AG04450 (cell line): Measurements from ENCODE around the gene SGTA. TPM values are rescaled to one million over a fixed set of nuclear protein-coding genes. Genes with fewer than 3 reads are reported as not detected.

Source experiments
- CTCF ChIA-PET: fragments of 300-600, 350-600 bp; formaldehyde crosslinking; extraction: SDS; loops from one replicate; lab custom pipeline; 2022; ENCODE audit warnings: antibody characterized with exemption, inconsistent platforms; lab: Charles Lee
- POLR2A ChIA-PET: fragments of 350-600 bp; formaldehyde crosslinking; extraction: SDS; loops from one replicate; lab custom pipeline; 2021; ENCODE audit warnings: antibody characterized with exemption, inconsistent platforms; lab: Yijun Ruan, JAX
- DNase-seq: peaks from one replicate; pipeline ENCODE4 v3.0.0-alpha.2; 2011; ENCODE audit warnings: low read depth, low spot score
- H3K27ac ChIP-seq: one replicate; pipeline ENCODE4 v1.5.1; 2012; ENCODE audit warnings: low read depth, low read length, control low read depth
- H3K27me3 ChIP-seq: one replicate; pipeline ENCODE4 v1.6.0; 2012; ENCODE audit warnings: low read length; ENCODE audit not compliant: control insufficient read depth, insufficient read depth
- H3K4me3 ChIP-seq: 2 replicates; pipeline ENCODE4 v1.5.1; 2011; ENCODE audit warnings: mild to moderate bottlenecking, low read depth, low read length, control low read depth
- H3K9me3 ChIP-seq: 2 replicates; pipeline ENCODE4 v1.5.1; 2012; ENCODE audit warnings: low read length; ENCODE audit not compliant: control insufficient read depth, insufficient read depth
- polyA plus RNA-seq: library from polyadenylated mRNA; depleted of rRNA; stranded (reverse); fragments of >200 nt; gene quantifications from 2 replicates; pipeline ENCODE4 v1.2.3, GENCODE V29; 2011
- TF ChIP-seq, protein P1 (sequence below): IDR thresholded peaks from 2 replicates; pipeline ENCODE4 v1.5.1; 2011; ENCODE audit warnings: low read depth, low read length, control low read depth, inconsistent platforms

Gene SGTA
- polyA plus RNA-seq, 1 experiment = 44.0 TPM

DNA sequence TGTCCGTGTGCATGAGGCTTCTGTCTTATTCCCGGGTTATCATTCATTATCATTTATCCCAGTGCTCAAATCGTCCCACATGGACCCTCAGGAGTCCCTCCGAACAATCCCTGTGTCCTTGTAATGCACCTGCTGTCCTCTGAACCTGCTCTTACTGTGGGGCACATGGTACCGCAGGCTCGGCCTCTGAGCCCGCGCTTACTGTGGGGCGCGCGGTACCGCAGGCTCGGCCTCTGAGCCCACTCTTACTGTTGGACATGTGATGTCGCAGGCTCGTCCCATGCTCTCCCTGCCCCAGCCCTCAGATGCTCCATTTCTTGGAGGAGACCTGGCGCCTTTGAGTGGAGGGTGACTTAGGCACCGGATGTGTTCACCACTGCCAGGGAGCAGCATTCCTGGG lies 19.8 kb upstream of the SGTA start:
- Histone ChIP-seq H3K27ac (no peak overlapping the region), H3K9me3 (no peaks in the 10 kb centered on the region; the same call in 1 of the 2 replicates), H3K4me3 (no peak overlapping the region), H3K27me3 (no peaks in the 10 kb centered on the region)
- TF ChIP-seq, protein P1, sequence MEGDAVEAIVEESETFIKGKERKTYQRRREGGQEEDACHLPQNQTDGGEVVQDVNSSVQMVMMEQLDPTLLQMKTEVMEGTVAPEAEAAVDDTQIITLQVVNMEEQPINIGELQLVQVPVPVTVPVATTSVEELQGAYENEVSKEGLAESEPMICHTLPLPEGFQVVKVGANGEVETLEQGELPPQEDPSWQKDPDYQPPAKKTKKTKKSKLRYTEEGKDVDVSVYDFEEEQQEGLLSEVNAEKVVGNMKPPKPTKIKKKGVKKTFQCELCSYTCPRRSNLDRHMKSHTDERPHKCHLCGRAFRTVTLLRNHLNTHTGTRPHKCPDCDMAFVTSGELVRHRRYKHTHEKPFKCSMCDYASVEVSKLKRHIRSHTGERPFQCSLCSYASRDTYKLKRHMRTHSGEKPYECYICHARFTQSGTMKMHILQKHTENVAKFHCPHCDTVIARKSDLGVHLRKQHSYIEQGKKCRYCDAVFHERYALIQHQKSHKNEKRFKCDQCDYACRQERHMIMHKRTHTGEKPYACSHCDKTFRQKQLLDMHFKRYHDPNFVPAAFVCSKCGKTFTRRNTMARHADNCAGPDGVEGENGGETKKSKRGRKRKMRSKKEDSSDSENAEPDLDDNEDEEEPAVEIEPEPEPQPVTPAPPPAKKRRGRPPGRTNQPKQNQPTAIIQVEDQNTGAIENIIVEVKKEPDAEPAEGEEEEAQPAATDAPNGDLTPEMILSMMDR = no peak
- ChIA-PET POLR2A (no interaction called here), CTCF (no interaction called here)
- no peak for DNase-seq

DNA sequence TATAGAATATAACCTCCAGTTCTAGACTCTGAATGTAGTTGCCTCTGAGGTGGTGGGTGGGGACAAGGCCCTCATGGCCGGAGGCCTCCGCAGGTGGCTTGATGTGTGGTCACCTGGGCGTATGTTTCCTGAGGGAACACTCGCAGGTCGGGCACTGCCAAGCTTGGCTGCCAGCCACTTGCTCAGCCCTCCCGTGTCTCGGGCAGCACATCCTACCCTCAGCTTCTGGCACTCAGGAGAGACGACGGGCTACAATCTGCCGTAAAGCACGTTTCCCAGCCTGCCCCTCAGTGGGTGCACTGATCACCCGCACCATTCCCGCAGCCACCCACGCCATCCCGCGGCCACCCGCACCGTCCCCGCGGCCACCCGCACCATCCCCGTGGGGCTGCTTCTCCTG lies 17.4 kb upstream of the SGTA start:
- ChIA-PET POLR2A (interaction anchor here (0.6 kb wide), 1 partner anchor 37 kb away, joined by 3 read pairs; no protein-coding TSS in a partner anchor), CTCF (no interaction called here)
- H3K27me3 ChIP-seq = no peaks in the 10 kb centered on the region
- TF ChIP-seq, protein P1 = no peak
- DNase-seq = no peak
- H3K9me3 ChIP-seq = no peaks in the 10 kb centered on the region; the same call in 1 of the 2 replicates
- H3K4me3 ChIP-seq = no peak overlapping the region
- no peak overlapping the region for H3K27ac ChIP-seq

- ChIA-PET CTCF (interaction anchor here (0.8 kb wide), 1 partner anchor 151 kb away, joined by 3 read pairs; no protein-coding TSS in a partner anchor), POLR2A (interaction anchor here (0.6 kb wide), 1 partner anchor 323 kb away, joined by 3 read pairs; no protein-coding TSS in a partner anchor)
- TF ChIP-seq, protein P1 = no peak
- Histone ChIP-seq H3K27ac (no peak overlapping the region), H3K9me3 (no peaks in the 10 kb centered on the region; the same call in 1 of the 2 replicates), H3K4me3 (no peak overlapping the region), H3K27me3 (no peaks in the 10 kb centered on the region)
- no peak for DNase-seq
These were observed 16.4 kb upstream of the SGTA start for GRCh38 chr19:2799273-2800020.

GRCh38 chr19:2798733-2799132 lies 15.7 kb upstream of the SGTA start:
- H3K27ac ChIP-seq = no peak overlapping the region
- TF ChIP-seq, protein P1 = no peak
- ChIA-PET CTCF (no interaction called here), POLR2A (no interaction called here)
- no peak overlapping the region for H3K4me3 ChIP-seq
- DNase-seq = no peak
- H3K9me3 ChIP-seq = no peaks in the 10 kb centered on the region; the same call in 1 of the 2 replicates
- no peaks in the 10 kb centered on the region for H3K27me3 ChIP-seq

DNA sequence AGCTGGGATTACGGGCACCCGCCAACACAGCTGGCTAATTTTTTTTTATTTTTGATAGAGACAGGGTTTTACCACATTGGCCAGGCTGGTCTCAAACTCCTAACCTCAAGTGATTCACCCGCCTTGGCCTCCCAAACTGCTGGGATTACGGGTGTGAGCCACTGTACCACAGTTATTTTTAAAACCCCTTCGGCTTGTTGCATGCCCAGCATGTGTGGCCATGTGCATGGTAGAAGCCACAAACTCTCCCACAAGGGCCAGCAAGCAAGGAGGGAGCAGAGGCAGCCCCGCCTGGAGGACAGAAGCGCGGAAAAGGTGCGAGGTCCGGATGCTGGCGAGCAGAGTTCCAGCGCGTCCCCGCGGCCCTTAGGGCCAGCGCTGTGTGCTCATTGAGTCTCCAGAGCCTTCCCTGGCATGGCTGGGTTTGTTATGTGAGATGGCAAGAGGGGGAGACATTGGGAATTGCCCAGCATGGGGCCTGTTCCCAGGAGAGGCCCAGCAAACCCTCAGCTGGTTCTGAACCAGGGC lies 15.1 kb upstream of the SGTA start:
- TF ChIP-seq, protein P1 = no peak
- Histone ChIP-seq H3K4me3 (no peak overlapping the region), H3K27me3 (no peaks in the 10 kb centered on the region), H3K9me3 (no peaks in the 10 kb centered on the region; the same call in 1 of the 2 replicates), H3K27ac (no peak overlapping the region)
- no peak for DNase-seq
- ChIA-PET CTCF (no interaction called here), POLR2A (no interaction called here)
